MM.1S (cell line): ENCODE results near the gene LDLRAD3.

ENCODE experiments used
- DNase-seq: peaks from one replicate; pipeline ENCODE4 v3.0.0-alpha.2; 2015
- H2AFZ ChIP-seq: fragments of 300-600 bp; sonication (generic); 2 replicates; pipeline ENCODE4 v1.6.0; 2016; ENCODE audit warnings: antibody characterized with exemption, low read length
- H3F3A ChIP-seq: fragments of 300-600 bp; sonication (generic); 2 replicates; pipeline ENCODE4 v1.6.1; 2016; ENCODE audit warnings: mild to moderate bottlenecking, antibody characterized with exemption, low read length, moderate library complexity, mixed read lengths; ENCODE audit not compliant: insufficient read depth
- H3K27ac ChIP-seq: fragments of 300-600 bp; sonication (generic); 2 replicates; pipeline ENCODE4 v1.5.1; 2016; ENCODE audit warnings: mild to moderate bottlenecking, low read length
- H3K27me3 ChIP-seq: fragments of 300-600 bp; sonication (generic); replicated peaks from 2 replicates; pipeline ENCODE4 v1.6.0; 2016; ENCODE audit warnings: low read length; ENCODE audit not compliant: insufficient read depth
- H3K36me3 ChIP-seq: fragments of 300-600 bp; sonication (generic); replicated peaks from 2 replicates; pipeline ENCODE4 v1.6.1; 2016; ENCODE audit warnings: mild to moderate bottlenecking, low read length, mixed read lengths; ENCODE audit not compliant: insufficient read depth
- H3K4me1 ChIP-seq: fragments of 300-600 bp; sonication (generic); 2 replicates; pipeline ENCODE4 v1.6.1; 2016; ENCODE audit warnings: low read length, mixed read lengths
- H3K4me2 ChIP-seq: fragments of 300-600 bp; sonication (generic); 2 replicates; pipeline ENCODE4 v1.6.0; 2016; ENCODE audit warnings: low read depth, low read length
- H3K4me3 ChIP-seq: fragments of 300-600 bp; sonication (generic); 2 replicates; pipeline ENCODE4 v1.5.1; 2016; ENCODE audit warnings: low read length, mixed read lengths
- H3K79me2 ChIP-seq: fragments of 300-600 bp; sonication (generic); 2 replicates; pipeline ENCODE4 v1.6.1; 2016; ENCODE audit warnings: mixed run types, low read length, mixed read lengths
- H3K9ac ChIP-seq: fragments of 300-600 bp; sonication (generic); 2 replicates; pipeline ENCODE4 v1.6.1; 2016; ENCODE audit warnings: low read length, mixed read lengths
- H3K9me2 ChIP-seq: fragments of 300-600 bp; sonication (generic); replicated peaks from 2 replicates; pipeline ENCODE4 v1.6.1; 2016; ENCODE audit warnings: mild to moderate bottlenecking, low read length, mixed read lengths; ENCODE audit not compliant: insufficient read depth
- H3K9me3 ChIP-seq: fragments of 300-600 bp; sonication (generic); replicated peaks from 2 replicates; pipeline ENCODE4 v1.6.1; 2016; ENCODE audit warnings: mild to moderate bottlenecking, low read length, mixed read lengths; ENCODE audit not compliant: insufficient read depth
- H4K20me1 ChIP-seq: fragments of 300-600 bp; sonication (generic); 2 replicates; pipeline ENCODE4 v1.6.1; 2016; ENCODE audit warnings: mild to moderate bottlenecking, low read length, moderate library complexity, mixed read lengths; ENCODE audit not compliant: insufficient read depth
- EZH2 ChIP-seq: fragments of 300-600 bp; sonication (generic); optimal IDR thresholded peaks from 2 replicates; pipeline ENCODE3; 2017; ENCODE audit warnings: low read depth, mild to moderate bottlenecking, antibody characterized with exemption, low read length, mixed read lengths
- EZH2phosphoT487 ChIP-seq: fragments of 300-600 bp; sonication (generic); IDR thresholded peaks from 2 replicates; pipeline ENCODE4 v1.6.1; 2018; ENCODE audit warnings: antibody characterized with exemption, low read length
- TF ChIP-seq, protein P1 (sequence below): fragments of 300-600 bp; sonication (generic); IDR thresholded peaks from 2 replicates; pipeline ENCODE4 v1.5.1; 2016; ENCODE audit warnings: antibody characterized with exemption, low read length, mixed read lengths

The LDLRAD3 gene

DNA sequence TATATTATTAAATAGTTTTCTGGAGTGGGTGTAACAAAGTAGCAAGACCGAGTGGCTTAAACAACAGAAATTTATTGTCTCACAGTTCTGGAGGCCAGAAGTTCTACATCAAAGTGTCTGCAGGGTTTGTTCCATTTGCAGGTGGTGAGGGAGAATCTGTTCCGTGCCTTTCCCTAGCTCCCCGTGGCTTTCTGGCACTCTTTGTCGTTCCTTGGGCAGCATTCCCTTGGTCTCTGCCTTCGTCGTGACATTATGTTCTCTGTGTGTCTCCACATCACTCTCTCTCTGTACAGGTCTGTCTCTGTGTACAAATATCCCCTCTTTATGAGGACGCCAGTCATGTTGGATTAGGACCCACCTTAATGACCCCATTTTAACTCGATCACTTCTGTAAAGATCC is 38.2 kb downstream of the LDLRAD3 start:
- TF ChIP-seq EZH2phosphoT487 (no peak), EZH2 (no peak)
- TF ChIP-seq, protein P1, sequence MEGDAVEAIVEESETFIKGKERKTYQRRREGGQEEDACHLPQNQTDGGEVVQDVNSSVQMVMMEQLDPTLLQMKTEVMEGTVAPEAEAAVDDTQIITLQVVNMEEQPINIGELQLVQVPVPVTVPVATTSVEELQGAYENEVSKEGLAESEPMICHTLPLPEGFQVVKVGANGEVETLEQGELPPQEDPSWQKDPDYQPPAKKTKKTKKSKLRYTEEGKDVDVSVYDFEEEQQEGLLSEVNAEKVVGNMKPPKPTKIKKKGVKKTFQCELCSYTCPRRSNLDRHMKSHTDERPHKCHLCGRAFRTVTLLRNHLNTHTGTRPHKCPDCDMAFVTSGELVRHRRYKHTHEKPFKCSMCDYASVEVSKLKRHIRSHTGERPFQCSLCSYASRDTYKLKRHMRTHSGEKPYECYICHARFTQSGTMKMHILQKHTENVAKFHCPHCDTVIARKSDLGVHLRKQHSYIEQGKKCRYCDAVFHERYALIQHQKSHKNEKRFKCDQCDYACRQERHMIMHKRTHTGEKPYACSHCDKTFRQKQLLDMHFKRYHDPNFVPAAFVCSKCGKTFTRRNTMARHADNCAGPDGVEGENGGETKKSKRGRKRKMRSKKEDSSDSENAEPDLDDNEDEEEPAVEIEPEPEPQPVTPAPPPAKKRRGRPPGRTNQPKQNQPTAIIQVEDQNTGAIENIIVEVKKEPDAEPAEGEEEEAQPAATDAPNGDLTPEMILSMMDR, result no peak
- H3K9me2 ChIP-seq, result no peaks in the 10 kb centered on the region
- no peaks in the 10 kb centered on the region for H3K27me3 ChIP-seq
- H3F3A ChIP-seq, result no peaks in the 10 kb centered on the region
- H3K36me3 ChIP-seq, result no peaks in the 10 kb centered on the region
- no peak overlapping the region for H3K4me3 ChIP-seq
- no peaks in the 10 kb centered on the region for H3K4me1 ChIP-seq
- H3K9me3 ChIP-seq, result no peaks in the 10 kb centered on the region
- H3K27ac ChIP-seq, result no peak overlapping the region
- no peak overlapping the region for H3K4me2 ChIP-seq
- no peaks in the 10 kb centered on the region for H3K79me2 ChIP-seq
- H3K9ac ChIP-seq, result no peak overlapping the region
- H2AFZ ChIP-seq, result no peak overlapping the region
- DNase-seq, result no peak
- H4K20me1 ChIP-seq, result no peaks in the 10 kb centered on the region

DNA sequence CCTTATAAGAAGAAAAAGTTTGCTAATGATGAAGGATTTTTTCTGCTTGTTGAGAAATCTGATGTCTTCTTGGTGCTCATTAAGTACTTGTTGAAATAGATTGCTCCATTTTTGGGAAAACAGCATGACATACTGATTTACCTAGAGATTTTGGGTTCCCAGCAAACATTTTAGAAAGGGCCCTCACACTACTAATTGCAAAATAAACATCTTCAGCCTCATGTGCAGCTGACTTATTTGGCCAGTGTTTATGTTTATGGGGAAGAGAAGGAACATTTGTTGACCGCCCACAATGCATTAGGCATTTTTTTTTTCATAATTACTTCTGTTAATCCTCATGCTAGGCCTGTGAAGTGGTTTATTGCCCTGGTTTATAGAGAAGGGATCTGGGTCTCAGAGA is 40.1 kb downstream of the LDLRAD3 start:
- no peak overlapping the region for H3K4me2 ChIP-seq
- no peaks in the 10 kb centered on the region for H4K20me1 ChIP-seq
- H3F3A ChIP-seq, result no peaks in the 10 kb centered on the region
- H3K9me3 ChIP-seq, result no peaks in the 10 kb centered on the region
- DNase-seq, result no peak
- H3K36me3 ChIP-seq, result no peaks in the 10 kb centered on the region
- TF ChIP-seq EZH2, result no peak
- TF ChIP-seq, protein P1, result no peak
- H2AFZ ChIP-seq, result no peak overlapping the region
- no peak overlapping the region for H3K4me3 ChIP-seq
- no peak overlapping the region for H3K9ac ChIP-seq
- H3K9me2 ChIP-seq, result no peaks in the 10 kb centered on the region
- H3K79me2 ChIP-seq, result no peaks in the 10 kb centered on the region
- H3K4me1 ChIP-seq, result no peaks in the 10 kb centered on the region
- H3K27me3 ChIP-seq, result no peaks in the 10 kb centered on the region
- no peak overlapping the region for H3K27ac ChIP-seq

DNA sequence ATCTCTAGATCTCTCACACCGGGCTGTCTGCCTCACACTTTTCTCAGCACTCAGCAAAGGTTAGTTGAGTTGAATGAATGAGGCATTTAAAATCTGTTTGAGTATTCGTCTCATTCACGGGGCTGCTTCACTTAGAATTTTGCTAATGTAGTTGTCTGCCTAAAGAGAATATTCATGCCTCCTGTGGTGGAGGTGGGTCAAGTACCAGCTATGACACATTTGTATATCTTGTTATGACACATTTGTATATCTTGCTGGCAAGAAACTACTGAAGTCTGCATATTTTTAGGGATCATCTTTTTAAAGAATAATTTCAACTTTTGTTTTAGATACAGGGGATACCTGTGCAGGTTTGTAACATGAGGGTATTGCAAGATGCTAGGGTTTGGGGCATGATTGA is 43.1 kb downstream of the LDLRAD3 start:
- no peaks in the 10 kb centered on the region for H3K9me2 ChIP-seq
- no peak overlapping the region for H3K4me3 ChIP-seq
- H3K4me1 ChIP-seq, result no peaks in the 10 kb centered on the region
- no peaks in the 10 kb centered on the region for H3K9me3 ChIP-seq
- H3K27ac ChIP-seq, result no peak overlapping the region
- H3K36me3 ChIP-seq, result no peaks in the 10 kb centered on the region
- H2AFZ ChIP-seq, result no peak overlapping the region
- TF ChIP-seq EZH2phosphoT487 (no peak), EZH2 (no peak)
- TF ChIP-seq, protein P1, result no peak
- DNase-seq, result no peak
- H3K27me3 ChIP-seq, result no peaks in the 10 kb centered on the region
- no peaks in the 10 kb centered on the region for H3F3A ChIP-seq
- H3K4me2 ChIP-seq, result no peak overlapping the region
- H3K79me2 ChIP-seq, result no peaks in the 10 kb centered on the region
- no peaks in the 10 kb centered on the region for H4K20me1 ChIP-seq
- no peak overlapping the region for H3K9ac ChIP-seq

DNA sequence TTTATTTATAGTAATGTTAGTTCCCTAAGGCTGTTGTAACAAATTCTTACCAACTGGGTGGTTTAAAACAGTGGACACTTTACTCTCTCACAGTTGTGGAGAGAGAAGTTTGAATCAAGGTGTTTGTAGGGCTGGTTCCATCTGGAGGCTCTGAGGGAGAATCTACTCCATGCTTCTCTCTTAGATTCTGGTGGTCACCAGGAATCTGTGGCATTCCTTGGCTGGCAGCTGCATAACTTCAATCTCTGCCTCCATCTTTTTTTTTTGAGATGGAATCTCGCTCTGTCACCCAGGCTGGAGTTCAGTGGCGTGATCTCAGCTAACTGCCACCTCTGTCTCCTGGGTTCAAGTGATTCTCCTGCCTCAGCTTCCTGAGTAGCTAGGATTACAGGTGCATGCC is 46.3 kb downstream of the LDLRAD3 start:
- Histone ChIP-seq H3K9ac (no peak overlapping the region), H3K4me1 (no peaks in the 10 kb centered on the region), H3K79me2 (no peaks in the 10 kb centered on the region), H3K9me2 (no peaks in the 10 kb centered on the region), H3F3A (no peaks in the 10 kb centered on the region), H2AFZ (no peak overlapping the region), H3K4me3 (no peak overlapping the region), H3K4me2 (no peak overlapping the region), H4K20me1 (no peaks in the 10 kb centered on the region), H3K27me3 (no peaks in the 10 kb centered on the region), H3K36me3 (no peaks in the 10 kb centered on the region), H3K9me3 (no peaks in the 10 kb centered on the region), H3K27ac (no peak overlapping the region)
- DNase-seq, result no peak
- TF ChIP-seq EZH2phosphoT487, result no peak
- TF ChIP-seq EZH2, result no peak
- TF ChIP-seq, protein P1, result no peak
